Keratinocyte (primary cell): Measurements from ENCODE around the gene MPP4. TPM values are rescaled to one million over a fixed set of nuclear protein-coding genes. Genes with fewer than 3 reads are reported as not detected.
A peak's percentile ranks its signal among the peaks of the same experiment; 100 is the strongest.

Source experiments
- DNase-seq: peaks from one replicate; pipeline ENCODE4 v3.0.0-alpha.2; 2011; ENCODE audit warnings: low read depth, missing footprints, low spot score
- FAIRE-seq: peaks from 2 replicates; lab custom pipeline; 2011; peaks lifted over from hg19 to GRCh38; lab: Jason Lieb, UNC
- H2AFZ ChIP-seq: 2 replicates; pipeline ENCODE4 v1.6.0; 2012; ENCODE audit warnings: low read length, control low read depth, inconsistent platforms; ENCODE audit not compliant: control insufficient read depth
- H3K27ac ChIP-seq: 2 replicates; pipeline ENCODE4 v1.5.1; 2011; ENCODE audit warnings: low read length; ENCODE audit not compliant: control insufficient read depth, insufficient read depth
- H3K27me3 ChIP-seq: 3 replicates; pipeline ENCODE4 v1.6.0; 2011; ENCODE audit warnings: low read length; ENCODE audit not compliant: control insufficient read depth, insufficient read depth; ENCODE audit errors: extremely low read depth
- H3K36me3 ChIP-seq, 2 experiments: 2 replicates in 1 of 2; 3 replicates in 1 of 2; pipeline ENCODE4 v1.5.1; 2011; ENCODE audit warnings: low read length in 2 of 2, mild to moderate bottlenecking in 1 of 2; ENCODE audit not compliant: control insufficient read depth in 2 of 2, insufficient read depth in 2 of 2; ENCODE audit errors: extremely low read depth in 1 of 2
- H3K4me1 ChIP-seq: 3 replicates; pipeline ENCODE4 v1.5.1; 2011; ENCODE audit warnings: low read length; ENCODE audit not compliant: control insufficient read depth, insufficient read depth; ENCODE audit errors: extremely low read depth
- H3K4me2 ChIP-seq: 3 replicates; pipeline ENCODE4 v1.6.0; 2011; ENCODE audit warnings: low read depth, low read length; ENCODE audit not compliant: control insufficient read depth, insufficient read depth; ENCODE audit errors: extremely low read depth
- H3K4me3 ChIP-seq, 3 experiments: fragments of 200-600 bp in 1 of 3; sonication (generic) in 1 of 3; 2 replicates in 2 of 3; 3 replicates in 1 of 3; pipeline ENCODE4 v1.5.1; 2011 to 2016; ENCODE audit warnings: low read length in 3 of 3, mild to moderate bottlenecking in 3 of 3, control low read depth in 2 of 3, inconsistent platforms in 1 of 3, low read depth in 1 of 3, mixed read lengths in 1 of 3, mixed run types in 1 of 3, moderate library complexity in 1 of 3; ENCODE audit not compliant: control insufficient read depth in 2 of 3, insufficient read depth in 2 of 3; ENCODE audit errors: extremely low read depth in 1 of 3
- H3K79me2 ChIP-seq: 2 replicates; pipeline ENCODE4 v1.6.0; 2012; ENCODE audit warnings: low read length; ENCODE audit not compliant: control insufficient read depth, insufficient read depth
- H3K9ac ChIP-seq: 3 replicates; pipeline ENCODE4 v1.6.0; 2011; ENCODE audit warnings: low read length; ENCODE audit not compliant: control insufficient read depth, insufficient read depth; ENCODE audit errors: extremely low read depth
- H3K9me1 ChIP-seq: 3 replicates; pipeline ENCODE4 v1.6.0; 2011; ENCODE audit warnings: low read length; ENCODE audit not compliant: control insufficient read depth, insufficient read depth; ENCODE audit errors: extremely low read depth
- H3K9me3 ChIP-seq: 2 replicates; pipeline ENCODE4 v1.5.1; 2012; ENCODE audit warnings: low read depth, low read length; ENCODE audit not compliant: control insufficient read depth
- H4K20me1 ChIP-seq: 3 replicates; pipeline ENCODE4 v1.6.0; 2011; ENCODE audit warnings: low read length; ENCODE audit not compliant: control insufficient read depth, insufficient read depth; ENCODE audit errors: extremely low read depth
- EZH2 ChIP-seq: IDR thresholded peaks from one replicate; pipeline ENCODE4 v1.6.1; 2012; ENCODE audit warnings: inconsistent platforms, mild to moderate bottlenecking, low read length, moderate library complexity
- dilution Hi-C: fragments of 300-500 bp; cut with MboI; formaldehyde crosslinking; loops from one replicate; pipeline ENCODE4 v1.7.0; 2020; ENCODE audit warnings: low sequenced_read_pairs; ENCODE audit not compliant: extremely low pct_ligation_motif_present
- polyA plus RNA-seq, 5 experiments: library from polyadenylated mRNA; depleted of rRNA in 3 of 5; stranded (reverse) in 3 of 5; stranded (forward) in 1 of 5; unstranded in 1 of 5; fragments of >200 nt; gene quantifications; 1 replicate in 1 of 5; 2 replicates in 3 of 5; 3 replicates in 1 of 5; pipeline versions ENCODE4 v1.2.1 to v1.2.3, GENCODE V29; 2011 to 2012; ENCODE audit warnings: missing spikeins in 2 of 5, low read depth in 1 of 5, low replicate concordance in 1 of 5
- TF ChIP-seq, protein P1 (sequence below), 3 experiments: IDR thresholded peaks in 1 of 3; conservative IDR thresholded peaks in 1 of 3; optimal IDR thresholded peaks in 1 of 3; 2 replicates in 2 of 3; 3 replicates in 1 of 3; pipeline versions ENCODE3 to v1.5.1; 2011; ENCODE audit warnings: low read length in 3 of 3, mild to moderate bottlenecking in 3 of 3, moderate library complexity in 2 of 3, control low read depth in 1 of 3, inconsistent platforms in 1 of 3; ENCODE audit not compliant: insufficient read depth in 2 of 3; ENCODE audit errors: extremely low read depth in 1 of 3

MPP4 gene
- polyA plus RNA-seq, 1 donor (not counting 4 experiments of a cell fraction or from before 2014, with no cell fraction given) = 0.42 TPM

GRCh38 chr2:201715459-201715858, 17.0 kb upstream of the MPP4 start:
- Histone ChIP-seq H3K9me1 (peaks cover 3% of the 10 kb centered on the region), H3K4me2 (no peak overlapping the region), H3K9ac (no peak overlapping the region), H3K79me2 (no peaks in the 10 kb centered on the region), H3K36me3 (peaks cover 16 to 17% of the 10 kb centered on the region in 2 experiments), H4K20me1 (no peaks in the 10 kb centered on the region), H3K9me3 (no peaks in the 10 kb centered on the region), H3K27me3 (no peaks in the 10 kb centered on the region), H3K4me1 (no peaks in the 10 kb centered on the region), H3K27ac (no peak overlapping the region), H2AFZ (no peak overlapping the region), H3K4me3 (no peak overlapping the region)
- FAIRE-seq = no peak
- TF ChIP-seq, protein P1, sequence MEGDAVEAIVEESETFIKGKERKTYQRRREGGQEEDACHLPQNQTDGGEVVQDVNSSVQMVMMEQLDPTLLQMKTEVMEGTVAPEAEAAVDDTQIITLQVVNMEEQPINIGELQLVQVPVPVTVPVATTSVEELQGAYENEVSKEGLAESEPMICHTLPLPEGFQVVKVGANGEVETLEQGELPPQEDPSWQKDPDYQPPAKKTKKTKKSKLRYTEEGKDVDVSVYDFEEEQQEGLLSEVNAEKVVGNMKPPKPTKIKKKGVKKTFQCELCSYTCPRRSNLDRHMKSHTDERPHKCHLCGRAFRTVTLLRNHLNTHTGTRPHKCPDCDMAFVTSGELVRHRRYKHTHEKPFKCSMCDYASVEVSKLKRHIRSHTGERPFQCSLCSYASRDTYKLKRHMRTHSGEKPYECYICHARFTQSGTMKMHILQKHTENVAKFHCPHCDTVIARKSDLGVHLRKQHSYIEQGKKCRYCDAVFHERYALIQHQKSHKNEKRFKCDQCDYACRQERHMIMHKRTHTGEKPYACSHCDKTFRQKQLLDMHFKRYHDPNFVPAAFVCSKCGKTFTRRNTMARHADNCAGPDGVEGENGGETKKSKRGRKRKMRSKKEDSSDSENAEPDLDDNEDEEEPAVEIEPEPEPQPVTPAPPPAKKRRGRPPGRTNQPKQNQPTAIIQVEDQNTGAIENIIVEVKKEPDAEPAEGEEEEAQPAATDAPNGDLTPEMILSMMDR (optimal IDR thresholded peaks at IDR 0.05 in 1 of 3, IDR thresholded peaks at IDR 0.05 in 1 of 3, conservative IDR thresholded peaks at IDR 0.05 in 1 of 3; ENCODE audit: extremely low read depth in 1 of 3, insufficient read depth in 2 of 3, low read length in 3 of 3) = peak in 1 of 3 experiments; percentile 11
- TF ChIP-seq EZH2 = no peak
- dilution Hi-C loops = no loop called here
- DNase-seq = no peak

- H3K27me3 ChIP-seq = no peaks in the 10 kb centered on the region
- dilution Hi-C loops = no loop called here
- no peaks in the 10 kb centered on the region for H4K20me1 ChIP-seq
- no peak overlapping the region for H3K4me2 ChIP-seq
- no peak overlapping the region for H2AFZ ChIP-seq
- H3K9me1 ChIP-seq = peaks cover 3% of the 10 kb centered on the region
- no peak overlapping the region for H3K4me3 ChIP-seq
- TF ChIP-seq, protein P1 (optimal IDR thresholded peaks at IDR 0.05 in 1 of 3, IDR thresholded peaks at IDR 0.05 in 1 of 3, conservative IDR thresholded peaks at IDR 0.05 in 1 of 3; ENCODE audit: extremely low read depth in 1 of 3, insufficient read depth in 2 of 3, low read length in 3 of 3) = no peak
- TF ChIP-seq EZH2 = no peak
- peaks cover 12 to 20% of the 10 kb centered on the region in 2 experiments for H3K36me3 ChIP-seq
- no peak overlapping the region for H3K27ac ChIP-seq
- H3K4me1 ChIP-seq = no peaks in the 10 kb centered on the region
- H3K79me2 ChIP-seq = no peaks in the 10 kb centered on the region
- H3K9ac ChIP-seq = no peak overlapping the region
- no peaks in the 10 kb centered on the region for H3K9me3 ChIP-seq
- FAIRE-seq = no peak
- DNase-seq = no peak
Observed at GRCh38 chr2:201712726-201713125, 14.3 kb upstream of the MPP4 start.
